Measurements from ENCODE around the gene EML1.

- no peak for TF ChIP-seq CTCF (conservative IDR thresholded peaks at IDR 0.05; ENCODE audit: low read length)
- TF ChIP-seq EZH2phosphoT487 (IDR thresholded peaks at IDR 0.05; ENCODE audit: borderline replicate concordance, low read depth, low read length), result no peak
These were observed 178.9 kb downstream of the EML1 start for GRCh38 chr14:99971941-99972747.
